K562 (cell line): ENCODE measurements around the gene SPATS2L. TPM values are rescaled to one million over a fixed set of nuclear protein-coding genes. Genes with fewer than 3 reads are reported as not detected.

ENCODE experiments used
- ATAC-seq: fragments of 200-7000 bp; cut with Tn5 transposase; 3 replicates; pipeline ENCODE4 v1.9.1; 2020; ENCODE audit warnings: moderate library complexity
- BruUV-seq: library from RNA; stranded (reverse); fragments of 400-500 nt; replicated peaks from 2 replicates; lab custom pipeline; 2021; lab: Mats Ljungman, UMichigan
- CTCF ChIA-PET: fragments of 300-600 bp; formaldehyde crosslinking; extraction: SDS; loops from one replicate; lab custom pipeline; 2021; ENCODE audit warnings: low intra/inter-chr PET ratio; lab: Yijun Ruan, JAX
- POLR2A ChIA-PET: fragments of 300-600, 350-650 bp; sonication (Branson Sonifier 250); formaldehyde crosslinking; extraction: SDS; loops from one replicate; lab custom pipeline; 2021; ENCODE audit warnings: antibody characterized with exemption, inconsistent platforms; lab: Yijun Ruan, JAX
- DNase-seq, 4 experiments: peaks; one replicate each; pipeline versions ENCODE4 v3.0.0 to v3.0.0-alpha.2; 2011 to 2018; ENCODE audit warnings: low spot score in 3 of 4, mixed read lengths in 3 of 4; ENCODE audit errors: extremely low read depth in 1 of 4
- FAIRE-seq: peaks from 2 replicates; lab custom pipeline; 2011; peaks lifted over from hg19 to GRCh38; lab: Jason Lieb, UNC
- H2AFZ ChIP-seq: 2 replicates; pipeline ENCODE4 v1.6.0; 2011; ENCODE audit warnings: low read depth, low read length, control low read depth, inconsistent platforms
- H3K27ac ChIP-seq: fragments of 200-600 bp; 3 replicates; pipeline ENCODE4 v1.8.0; 2011; ENCODE audit warnings: low read depth, mild to moderate bottlenecking, control low read depth, inconsistent platforms, low read length, moderate library complexity, mixed read lengths; ENCODE audit errors: extremely low read depth
- H3K27me3 ChIP-seq, 2 experiments: fragments of 300-600 bp in 1 of 2; 2 replicates in 1 of 2; 3 replicates in 1 of 2; pipeline versions ENCODE4 v1.6.0 to v1.8.0; 2011; ENCODE audit warnings: inconsistent platforms in 2 of 2, low read length in 2 of 2, mild to moderate bottlenecking in 1 of 2, mixed read lengths in 1 of 2, moderate library complexity in 1 of 2; ENCODE audit not compliant: control insufficient read depth in 2 of 2, insufficient read depth in 2 of 2
- H3K36me3 ChIP-seq: fragments of 300-600 bp; 3 replicates; pipeline ENCODE4 v1.8.0; 2011; ENCODE audit warnings: mild to moderate bottlenecking, low read length, inconsistent platforms; ENCODE audit not compliant: control insufficient read depth, insufficient read depth
- H3K4me1 ChIP-seq, 2 experiments: fragments of 200-600 bp in 1 of 2; replicated peaks in 1 of 2; 2 replicates in 1 of 2; 3 replicates in 1 of 2; pipeline versions ENCODE4 v1.5.1 to v1.8.0; 2011; ENCODE audit warnings: inconsistent platforms in 2 of 2, low read length in 2 of 2, mild to moderate bottlenecking in 1 of 2, mixed read lengths in 1 of 2, moderate library complexity in 1 of 2; ENCODE audit not compliant: control insufficient read depth in 2 of 2, insufficient read depth in 2 of 2
- H3K4me2 ChIP-seq: 2 replicates; pipeline ENCODE4 v1.6.1; 2011; ENCODE audit warnings: low read length, control low read depth, inconsistent platforms, mixed read lengths; ENCODE audit not compliant: insufficient read depth
- H3K4me3 ChIP-seq: fragments of 200-600 bp; sonication (generic), shearing (Covaris generic); 2 replicates; pipeline ENCODE4 v1.5.1; 2016; ENCODE audit warnings: control low read depth, inconsistent platforms
- H3K79me2 ChIP-seq: fragments of 200-600 bp; 3 replicates; pipeline ENCODE4 v1.8.0; 2011; ENCODE audit warnings: low read length, inconsistent platforms; ENCODE audit not compliant: control insufficient read depth, insufficient read depth
- H3K9ac ChIP-seq, 2 experiments: 2 replicates each; pipeline versions ENCODE4 v1.6.0 to v1.6.1; 2011; ENCODE audit warnings: low read depth in 2 of 2, low read length in 2 of 2, control low read depth in 1 of 2, inconsistent platforms in 1 of 2, mild to moderate bottlenecking in 1 of 2, mixed read lengths in 1 of 2; ENCODE audit not compliant: insufficient read depth in 1 of 2
- H3K9me1 ChIP-seq: one replicate; pipeline ENCODE4 v1.6.0; 2011; ENCODE audit warnings: inconsistent platforms, mild to moderate bottlenecking, low read length, moderate library complexity; ENCODE audit not compliant: control insufficient read depth, insufficient read depth
- H3K9me3 ChIP-seq: replicated peaks from 2 replicates; pipeline ENCODE4 v1.5.1; 2011; ENCODE audit warnings: low read depth, low read length, inconsistent platforms; ENCODE audit not compliant: control insufficient read depth, insufficient read depth
- H4K20me1 ChIP-seq: replicated peaks from 2 replicates; pipeline ENCODE4 v1.6.1; 2011; ENCODE audit warnings: low read length, inconsistent platforms, mixed read lengths; ENCODE audit not compliant: control insufficient read depth, insufficient read depth
- ATF1 ChIP-seq, 2 experiments: fragments of 450-650 bp in 1 of 2; IDR thresholded peaks; 2 replicates each; pipeline ENCODE4 v1.6.1; 2016; ENCODE audit warnings: missing compliant biosample characterization in 1 of 2, missing genetic modification characterization in 1 of 2
- CBX5 ChIP-seq: IDR thresholded peaks from 2 replicates; pipeline ENCODE4 v1.6.1; 2014; ENCODE audit warnings: low read depth, borderline replicate concordance
- CTBP1 ChIP-seq: fragments of 450-650 bp; IDR thresholded peaks from 2 replicates; pipeline ENCODE4 v1.6.1; 2016; ENCODE audit warnings: borderline replicate concordance
- ETV1 ChIP-seq: fragments of 450-650 bp; conservative IDR thresholded peaks from 2 replicates; pipeline ENCODE4 v1.6.1; 2016; ENCODE audit warnings: missing genetic modification characterization, control low read depth, low read depth, missing compliant biosample characterization
- FOXK1 ChIP-seq: sonication (generic); formaldehyde crosslinking; IDR thresholded peaks from 2 replicates; pipeline ENCODE4 v1.8.0; 2022; ENCODE audit warnings: missing genetic modification reagents, mild to moderate bottlenecking, borderline replicate concordance
- GMEB1 ChIP-seq: fragments of 250-450 bp; sonication (Bioruptor Pico); IDR thresholded peaks from 2 replicates; pipeline ENCODE4 v1.4.0; 2020; ENCODE audit warnings: mild to moderate bottlenecking
- JUND ChIP-seq, 2 experiments: IDR thresholded peaks; 2 replicates in 1 of 2; 3 replicates in 1 of 2; pipeline ENCODE4 v1.6.1; 2011; ENCODE audit warnings: borderline replicate concordance in 2 of 2, low read depth in 2 of 2, low read length in 2 of 2, improper control_type of control experiment in 1 of 2, missing biosample characterization in 1 of 2, missing genetic modification characterization in 1 of 2, missing genetic modification reagents in 1 of 2
- NCOA6 ChIP-seq: fragments of 450-650 bp; IDR thresholded peaks from 2 replicates; pipeline ENCODE4 v1.6.1; 2017; ENCODE audit warnings: mild to moderate bottlenecking
- NR2F6 ChIP-seq: fragments of 450-650 bp; formaldehyde crosslinking; IDR thresholded peaks from 2 replicates; pipeline ENCODE4 v1.4.0; 2020; ENCODE audit warnings: mild to moderate bottlenecking
- UBTF ChIP-seq, 2 experiments: IDR thresholded peaks; 2 replicates each; pipeline ENCODE4 v1.6.1; 2012; ENCODE audit warnings: improper control_type of control experiment in 2 of 2, low read depth in 2 of 2, low read length in 2 of 2, borderline replicate concordance in 1 of 2
- ZNF263 ChIP-seq: sonication (generic); formaldehyde crosslinking; IDR thresholded peaks from 2 replicates; pipeline ENCODE4 v1.8.0; 2022; ENCODE audit warnings: mild to moderate bottlenecking, missing genetic modification reagents, borderline replicate concordance
- ZNF586 ChIP-seq: fragments of 450-650 bp; formaldehyde crosslinking; conservative IDR thresholded peaks from 2 replicates; pipeline ENCODE4 v1.4.0; 2020; ENCODE audit warnings: mild to moderate bottlenecking, moderate library complexity
- WGBS: fragments of 100-300 bp; shearing (Covaris generic); methylation state at CpG from one replicate; pipeline ENCODE4 v1.1.6; 2016; ENCODE audit warnings: low coverage, mixed read lengths; ENCODE audit not compliant: insufficient coverage; ENCODE audit errors: missing lambda C conversion rate; 5-methylcytosine and 5-hydroxymethylcytosine counted together
- in situ Hi-C: fragments of 300-500 bp; cut with MboI; formaldehyde crosslinking; loops from 4 replicates; pipeline ENCODE4 v1.15.0; 2018; ENCODE audit warnings: inconsistent platforms, mixed read lengths
- intact Hi-C: fragments of 100-400 bp; cut with micrococcal nuclease; formaldehyde crosslinking; loops from 2 replicates; pipeline ENCODE4 v1.14.2; 2022
- polyA plus RNA-seq, 8 experiments: library from polyadenylated mRNA; depleted of rRNA in 4 of 8; stranded (reverse) in 5 of 8; unstranded in 3 of 8; fragments of >200 nt; fragmentation: Nextera tagmentation in 2 of 8; fragmentation: Illumina TruSeq in 1 of 8; extraction: Ambion mirVana in 2 of 8; extraction: Trizol in 1 of 8; gene quantifications; 2 replicates each; pipeline versions ENCODE4 v1.2.1 to v1.2.3, GENCODE V29; 2011 to 2014; ENCODE audit warnings: inconsistent platforms in 1 of 8, missing spikeins in 1 of 8
- total RNA-seq, 7 experiments: library from RNA; depleted of rRNA in 6 of 7; stranded (reverse); fragments of >200 nt in 6 of 7; fragmentation: Illumina TruSeq in 2 of 7; extraction: Trizol in 2 of 7; gene quantifications; 2 replicates each; pipeline versions ENCODE4 v1.2.1 to v1.2.3, GENCODE V29; 2011 to 2021; ENCODE audit warnings: low replicate concordance in 1 of 7
- TF ChIP-seq, protein P1 (sequence below), 2 experiments: IDR thresholded peaks; 2 replicates each; pipeline ENCODE4 v1.6.1; 2011; ENCODE audit warnings: borderline replicate concordance in 1 of 2, control low read depth in 1 of 2, low read depth in 1 of 2, low read length in 1 of 2, mild to moderate bottlenecking in 1 of 2, mixed read lengths in 1 of 2, moderate library complexity in 1 of 2; ENCODE audit not compliant: insufficient read depth in 1 of 2, insufficient read length in 1 of 2, poor library complexity in 1 of 2, severe bottlenecking in 1 of 2; ENCODE audit errors: extremely low read depth in 1 of 2

SPATS2L gene
- total and polyA plus RNA-seq, 9 of the 15 experiments (the other 6 are each of a cell fraction or from before 2014, with no cell fraction given), result 11.3 to 41.5 (median 24.9) TPM

DNA sequence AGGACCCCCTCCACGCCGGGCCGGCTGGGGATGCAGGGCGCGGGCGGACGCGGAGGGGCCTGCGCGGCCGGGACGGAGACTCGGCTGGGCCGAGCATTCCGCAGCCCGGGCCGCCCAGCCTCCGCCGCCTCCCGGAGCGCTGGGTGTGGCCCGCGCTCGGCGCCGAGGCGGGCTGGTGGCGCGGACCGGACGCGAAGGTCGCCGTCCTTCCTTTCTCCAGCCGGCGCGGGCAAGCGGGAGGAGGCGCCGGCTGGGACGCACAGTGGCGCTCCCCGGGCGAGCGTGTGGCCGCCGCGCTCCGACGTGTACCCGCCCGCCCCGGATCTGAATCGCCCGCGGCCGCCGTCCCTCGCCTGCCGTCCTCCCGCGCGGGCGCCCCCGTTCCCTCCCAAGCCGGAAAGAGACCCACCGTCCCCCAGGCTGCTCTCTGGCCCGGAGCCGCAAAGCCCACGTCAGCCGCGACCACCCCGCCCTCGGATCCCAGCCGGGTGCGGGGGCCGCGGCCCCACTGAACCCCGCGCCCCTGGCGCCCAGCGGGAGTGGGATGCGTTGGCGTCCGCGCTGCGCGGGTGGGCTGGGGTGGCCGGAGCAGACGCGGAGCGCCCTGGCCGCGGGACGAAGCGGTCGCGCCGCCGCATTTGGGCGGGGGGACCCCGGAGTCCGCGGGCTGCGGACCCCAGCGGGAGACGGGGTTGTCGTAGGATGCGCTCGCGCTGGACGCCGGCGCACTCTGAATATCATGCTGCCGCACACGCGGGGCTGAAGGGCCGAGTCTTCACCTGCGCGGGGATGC, 634 bp downstream of the SPATS2L start:
- H3K27ac ChIP-seq, result peak overlapping the region; percentile 49; the same call in 1 of the 3 replicates
- no peaks in the 10 kb centered on the region for H3K9me3 ChIP-seq
- ChIA-PET CTCF (no interaction called here), POLR2A (interaction anchor here (0.7 kb wide), 1 partner anchor 384 kb away, joined by 3 read pairs; no protein-coding TSS in a partner anchor)
- FAIRE-seq (no peak), ATAC-seq (peak; percentile 86), DNase-seq (peak; percentile 31 to 55 (median 49))
- intact Hi-C loops, result loop anchor here (5.0 to 10.0 kb wide), 3 partner anchors 132 to 320 kb away; no protein-coding TSS in a partner anchor
- H2AFZ ChIP-seq, result peak overlapping the region; percentile 76
- no peaks in the 10 kb centered on the region for H3K27me3 ChIP-seq
- no peaks in the 10 kb centered on the region for H4K20me1 ChIP-seq
- WGBS, result 0% methylated on average over 15 of the region's 120 CpGs
- no peaks in the 10 kb centered on the region for H3K9me1 ChIP-seq
- H3K4me2 ChIP-seq, result peak overlapping the region; percentile 89
- in situ Hi-C loops, result no loop called here
- H3K4me1 ChIP-seq, result peaks cover 0 to 8% of the 10 kb centered on the region in 2 experiments; a peak in 3 of 5 replicates
- H3K79me2 ChIP-seq, result peaks cover 8% of the 10 kb centered on the region; the same call in 1 of the 3 replicates
- peak overlapping the region; percentile 65 for H3K4me3 ChIP-seq
- no TSS peak for BruUV-seq
- no peaks in the 10 kb centered on the region for H3K36me3 ChIP-seq
- H3K9ac ChIP-seq, result peak overlapping the region; percentile 54 to 91; a peak in 3 of 4 replicates
- no peak for TF ChIP-seq NR2F6
- peak; percentile 73 for TF ChIP-seq CTBP1
- no peak for TF ChIP-seq JUND (IDR thresholded peaks at IDR 0.05; ENCODE audit: borderline replicate concordance, low read depth, low read length)
- TF ChIP-seq JUND (tag; IDR thresholded peaks at IDR 0.05; ENCODE audit: borderline replicate concordance, low read depth, low read length), result no peak
- TF ChIP-seq UBTF (IDR thresholded peaks at IDR 0.05; ENCODE audit: borderline replicate concordance in 1 of 2, low read depth in 2 of 2, low read length in 2 of 2), result peak; percentile 74 to 77; a peak in 3 of 4 replicates
- TF ChIP-seq, protein P1, sequence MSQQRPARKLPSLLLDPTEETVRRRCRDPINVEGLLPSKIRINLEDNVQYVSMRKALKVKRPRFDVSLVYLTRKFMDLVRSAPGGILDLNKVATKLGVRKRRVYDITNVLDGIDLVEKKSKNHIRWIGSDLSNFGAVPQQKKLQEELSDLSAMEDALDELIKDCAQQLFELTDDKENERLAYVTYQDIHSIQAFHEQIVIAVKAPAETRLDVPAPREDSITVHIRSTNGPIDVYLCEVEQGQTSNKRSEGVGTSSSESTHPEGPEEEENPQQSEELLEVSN (IDR thresholded peaks at IDR 0.05; ENCODE audit: borderline replicate concordance in 1 of 2, extremely low read depth in 1 of 2, insufficient read depth in 1 of 2, insufficient read length in 1 of 2, low read depth in 1 of 2, low read length in 1 of 2, poor library complexity in 1 of 2, severe bottlenecking in 1 of 2), result peak in 1 of 2 experiments; percentile 39
- no peak for TF ChIP-seq ZNF586
- peak; percentile 40; the same call in 1 of the 2 replicates for TF ChIP-seq GMEB1 (CRISPR knock-in tag)
- TF ChIP-seq ATF1 (CRISPR knock-in tag; IDR thresholded peaks at IDR 0.05), result no peak
- 0 out of 2 replicates have a peak, but pooled peaks have one; percentile 10 for TF ChIP-seq ATF1 (tag; IDR thresholded peaks at IDR 0.05)
- no peak for TF ChIP-seq ETV1 (tag)
- no peak for TF ChIP-seq FOXK1 (CRISPR knock-in tag)
- TF ChIP-seq NCOA6, result peak; percentile 53; the same call in 1 of the 2 replicates
- no peak for TF ChIP-seq CBX5
- TF ChIP-seq ZNF263 (CRISPR knock-in tag), result peak; percentile 60; the same call in 1 of the 2 replicates
